Activated CD8-positive, alpha-beta memory T cell treated with anti-CD3 and anti-CD28 coated beads for 24 hours (primary cell): ENCODE results near the gene CGNL1.

Experiments used
- DNase-seq: peaks from one replicate; pipeline ENCODE4 v3.0.0-alpha.2; 2020

CGNL1 gene

GRCh38 chr15:57354436-57355123 lies 21.7 kb upstream of the CGNL1 start:
- DNase-seq: no peak

GRCh38 chr15:57355259-57355658 lies 21.0 kb upstream of the CGNL1 start:
- DNase-seq: no peak

- no peak for DNase-seq
These were observed 20.1 kb upstream of the CGNL1 start for GRCh38 chr15:57356178-57356577.

GRCh38 chr15:57356636-57357035 lies 19.7 kb upstream of the CGNL1 start:
- DNase-seq: no peak

GRCh38 chr15:57357799-57358198 lies 18.5 kb upstream of the CGNL1 start:
- DNase-seq: no peak

GRCh38 chr15:57358571-57358970 lies 17.7 kb upstream of the CGNL1 start:
- DNase-seq: no peak

- no peak for DNase-seq
These were observed 12.6 kb upstream of the CGNL1 start for GRCh38 chr15:57363661-57364060.

GRCh38 chr15:57364282-57365007 lies 11.9 kb upstream of the CGNL1 start:
- no peak for DNase-seq

- DNase-seq: no peak
These were observed 8.7 kb upstream of the CGNL1 start for GRCh38 chr15:57367556-57367955.

GRCh38 chr15:57370929-57371328 lies 5.4 kb upstream of the CGNL1 start:
- DNase-seq: no peak

- DNase-seq: no peak
These were observed 2.9 kb upstream of the CGNL1 start for GRCh38 chr15:57373251-57373881.

GRCh38 chr15:57373882-57374276 lies 2.4 kb upstream of the CGNL1 start:
- DNase-seq: no peak

GRCh38 chr15:57376696-57377477 lies 582 bp downstream of the CGNL1 start:
- DNase-seq: no peak

- DNase-seq: no peak
These were observed 1.2 kb downstream of the CGNL1 start for GRCh38 chr15:57377478-57377847.

GRCh38 chr15:57379487-57379886 lies 3.2 kb downstream of the CGNL1 start:
- DNase-seq: no peak

- no peak for DNase-seq
These were observed 4.5 kb downstream of the CGNL1 start for GRCh38 chr15:57380854-57381253.

- no peak for DNase-seq
These were observed 5.9 kb downstream of the CGNL1 start for GRCh38 chr15:57382215-57382614.

- no peak for DNase-seq
These were observed 6.7 kb downstream of the CGNL1 start for GRCh38 chr15:57382969-57383368.

GRCh38 chr15:57384024-57384423 lies 7.7 kb downstream of the CGNL1 start:
- DNase-seq: no peak

- DNase-seq: no peak
These were observed 8.5 kb downstream of the CGNL1 start for GRCh38 chr15:57384816-57385215.

- DNase-seq: no peak
These were observed 9.7 kb downstream of the CGNL1 start for GRCh38 chr15:57385923-57386390.

GRCh38 chr15:57386976-57387375 lies 10.7 kb downstream of the CGNL1 start:
- no peak for DNase-seq

- DNase-seq: no peak
These were observed 11.3 kb downstream of the CGNL1 start for GRCh38 chr15:57387564-57388076.
